PC-3 (cell line): ENCODE results near the gene ACTN4. TPM values are rescaled to one million over a fixed set of nuclear protein-coding genes. Genes with fewer than 3 reads are reported as not detected.
A peak's percentile ranks its signal among the peaks of the same experiment; 100 is the strongest.

Experiments used
- ATAC-seq: fragments of 200-7000 bp; cut with Tn5 transposase; 2 replicates; pipeline ENCODE4 v1.9.1; 2020; ENCODE audit warnings: mild to moderate bottlenecking, moderate library complexity
- BruUV-seq: library from RNA; stranded (reverse); fragments of 400-500 nt; replicated peaks from 2 replicates; lab custom pipeline; 2021; lab: Mats Ljungman, UMichigan
- CTCF ChIA-PET: fragments of 300-600 bp; sonication (Branson Sonifier 250); formaldehyde crosslinking; loops from one replicate; lab custom pipeline; 2022; ENCODE audit warnings: antibody characterized with exemption; lab: Charles Lee
- POLR2A ChIA-PET: fragments of 300-600 bp; sonication (Branson Sonifier 250); formaldehyde crosslinking; loops from one replicate; lab custom pipeline; 2022; ENCODE audit warnings: antibody characterized with exemption; ENCODE audit not compliant: unreplicated experiment; lab: Charles Lee
- DNase-seq: peaks from one replicate; pipeline ENCODE4 v3.0.0-alpha.2; 2015
- H2AFZ ChIP-seq: fragments of 300-600 bp; sonication (generic); 2 replicates; pipeline ENCODE4 v1.6.0; 2016; ENCODE audit warnings: antibody characterized with exemption, low read length
- H3F3A ChIP-seq: fragments of 300-600 bp; sonication (generic); one replicate; pipeline ENCODE4 v1.6.0; 2017; ENCODE audit warnings: antibody characterized with exemption, low read length, control low read depth, mild to moderate bottlenecking; ENCODE audit not compliant: unreplicated experiment
- H3K27ac ChIP-seq: fragments of 300-600 bp; sonication (generic); 2 replicates; pipeline ENCODE4 v1.5.1; 2016; ENCODE audit warnings: mild to moderate bottlenecking, low read length
- H3K27me3 ChIP-seq: fragments of 300-600 bp; sonication (generic); 2 replicates; pipeline ENCODE4 v1.6.1; 2016; ENCODE audit warnings: low read length, mixed read lengths
- H3K36me3 ChIP-seq: fragments of 300-600 bp; sonication (generic); 2 replicates; pipeline ENCODE4 v1.6.1; 2016; ENCODE audit warnings: low read depth, mixed run types, low read length, mixed read lengths
- H3K4me1 ChIP-seq: fragments of 300-600 bp; sonication (generic); 2 replicates; pipeline ENCODE4 v1.5.1; 2016; ENCODE audit warnings: low read length; ENCODE audit not compliant: insufficient read depth
- H3K4me2 ChIP-seq: fragments of 300-600 bp; sonication (generic); 2 replicates; pipeline ENCODE4 v1.6.0; 2016; ENCODE audit warnings: low read length
- H3K4me3 ChIP-seq: fragments of 300-600 bp; sonication (generic); 2 replicates; pipeline ENCODE4 v1.5.1; 2016; ENCODE audit warnings: mild to moderate bottlenecking, low read length, mixed read lengths
- H3K79me2 ChIP-seq: fragments of 300-600 bp; sonication (generic); 2 replicates; pipeline ENCODE4 v1.6.1; 2017; ENCODE audit warnings: low read length, mixed read lengths
- H3K9ac ChIP-seq: fragments of 300-600 bp; sonication (generic); 2 replicates; pipeline ENCODE4 v1.6.0; 2016; ENCODE audit warnings: mild to moderate bottlenecking, low read length
- H3K9me2 ChIP-seq: fragments of 300-600 bp; sonication (generic); replicated peaks from 2 replicates; pipeline ENCODE4 v1.6.1; 2016; ENCODE audit warnings: mixed run types, low read length, mixed read lengths
- H3K9me3 ChIP-seq: fragments of 300-600 bp; sonication (generic); 2 replicates; pipeline ENCODE4 v1.6.1; 2016; ENCODE audit warnings: low read length, mixed read lengths
- H4K20me1 ChIP-seq: fragments of 300-600 bp; sonication (generic); 2 replicates; pipeline ENCODE4 v1.6.1; 2016; ENCODE audit warnings: low read length, mixed read lengths
- EZH2 ChIP-seq: fragments of 300-600 bp; sonication (generic); IDR thresholded peaks from one replicate; pipeline ENCODE4 v1.6.1; 2017; ENCODE audit warnings: antibody characterized with exemption, mild to moderate bottlenecking, low read length; ENCODE audit not compliant: unreplicated experiment
- EZH2phosphoT487 ChIP-seq: fragments of 300-600 bp; sonication (generic); IDR thresholded peaks from 2 replicates; pipeline ENCODE4 v1.6.1; 2018; ENCODE audit warnings: mild to moderate bottlenecking, antibody characterized with exemption, low read length, borderline replicate concordance
- intact Hi-C: fragments of 100-400 bp; cut with micrococcal nuclease; formaldehyde crosslinking; loops from 2 replicates; pipeline ENCODE4 v1.9.0; 2023
- total RNA-seq: library from RNA; depleted of rRNA; stranded (reverse); fragments of >200 nt; gene quantifications from 2 replicates; pipeline ENCODE4 v1.2.3, GENCODE V29; 2014
- TF ChIP-seq, protein P1 (sequence below): fragments of 300-600 bp; sonication (generic); conservative IDR thresholded peaks from 2 replicates; pipeline ENCODE4 v1.5.1; 2017; ENCODE audit warnings: antibody characterized with exemption, low read depth, mild to moderate bottlenecking, low read length

ACTN4 gene
- total RNA-seq, 1 experiment from 2014 or later: 397 TPM

- TF ChIP-seq, protein P1, sequence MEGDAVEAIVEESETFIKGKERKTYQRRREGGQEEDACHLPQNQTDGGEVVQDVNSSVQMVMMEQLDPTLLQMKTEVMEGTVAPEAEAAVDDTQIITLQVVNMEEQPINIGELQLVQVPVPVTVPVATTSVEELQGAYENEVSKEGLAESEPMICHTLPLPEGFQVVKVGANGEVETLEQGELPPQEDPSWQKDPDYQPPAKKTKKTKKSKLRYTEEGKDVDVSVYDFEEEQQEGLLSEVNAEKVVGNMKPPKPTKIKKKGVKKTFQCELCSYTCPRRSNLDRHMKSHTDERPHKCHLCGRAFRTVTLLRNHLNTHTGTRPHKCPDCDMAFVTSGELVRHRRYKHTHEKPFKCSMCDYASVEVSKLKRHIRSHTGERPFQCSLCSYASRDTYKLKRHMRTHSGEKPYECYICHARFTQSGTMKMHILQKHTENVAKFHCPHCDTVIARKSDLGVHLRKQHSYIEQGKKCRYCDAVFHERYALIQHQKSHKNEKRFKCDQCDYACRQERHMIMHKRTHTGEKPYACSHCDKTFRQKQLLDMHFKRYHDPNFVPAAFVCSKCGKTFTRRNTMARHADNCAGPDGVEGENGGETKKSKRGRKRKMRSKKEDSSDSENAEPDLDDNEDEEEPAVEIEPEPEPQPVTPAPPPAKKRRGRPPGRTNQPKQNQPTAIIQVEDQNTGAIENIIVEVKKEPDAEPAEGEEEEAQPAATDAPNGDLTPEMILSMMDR: no peak
- TF ChIP-seq EZH2: no peak
- no peak for TF ChIP-seq EZH2phosphoT487
- Histone ChIP-seq H3K9me3 (no peaks in the 10 kb centered on the region), H3K79me2 (peaks cover 97% of the 10 kb centered on the region), H3K4me3 (no peak overlapping the region), H2AFZ (no peak overlapping the region), H3K36me3 (peaks cover 46% of the 10 kb centered on the region), H3F3A (peaks cover 12% of the 10 kb centered on the region), H4K20me1 (no peaks in the 10 kb centered on the region), H3K27ac (peak overlapping the region; percentile 100), H3K27me3 (no peaks in the 10 kb centered on the region), H3K4me2 (no peak overlapping the region), H3K9me2 (no peaks in the 10 kb centered on the region), H3K9ac (peak overlapping the region; percentile 98; the same call in 1 of the 2 replicates), H3K4me1 (peaks cover 38% of the 10 kb centered on the region)
- ATAC-seq: no peak
- intact Hi-C loops: no loop called here
- CTCF ChIA-PET: no interaction called here
- POLR2A ChIA-PET: no interaction called here
- no peak for DNase-seq
- BruUV-seq: no TSS peak
Observed at GRCh38 chr19:38695317-38695683, 47.9 kb downstream of the ACTN4 start.

GRCh38 chr19:38695832-38696728 is 48.6 kb downstream of the ACTN4 start:
- peak overlapping the region; percentile 100 for H3K27ac ChIP-seq
- no peak for ATAC-seq
- no peaks in the 10 kb centered on the region for H3K27me3 ChIP-seq
- DNase-seq: no peak
- H3K36me3 ChIP-seq: peaks cover 51% of the 10 kb centered on the region
- no peak overlapping the region for H3K4me3 ChIP-seq
- H3K9ac ChIP-seq: 0 out of 2 replicates have a peak overlapping the region, but pooled peaks have one; percentile 98
- no peak overlapping the region for H2AFZ ChIP-seq
- ChIA-PET POLR2A (no interaction called here), CTCF (no interaction called here)
- intact Hi-C loops: no loop called here
- no peak overlapping the region for H3K4me2 ChIP-seq
- H3F3A ChIP-seq: peaks cover 12% of the 10 kb centered on the region
- no peak for TF ChIP-seq EZH2
- TF ChIP-seq, protein P1: no peak
- TF ChIP-seq EZH2phosphoT487: no peak
- no TSS peak for BruUV-seq
- peaks cover 97% of the 10 kb centered on the region for H3K79me2 ChIP-seq
- H3K9me2 ChIP-seq: no peaks in the 10 kb centered on the region
- H3K9me3 ChIP-seq: no peaks in the 10 kb centered on the region
- no peaks in the 10 kb centered on the region for H4K20me1 ChIP-seq
- peaks cover 38% of the 10 kb centered on the region for H3K4me1 ChIP-seq

DNA sequence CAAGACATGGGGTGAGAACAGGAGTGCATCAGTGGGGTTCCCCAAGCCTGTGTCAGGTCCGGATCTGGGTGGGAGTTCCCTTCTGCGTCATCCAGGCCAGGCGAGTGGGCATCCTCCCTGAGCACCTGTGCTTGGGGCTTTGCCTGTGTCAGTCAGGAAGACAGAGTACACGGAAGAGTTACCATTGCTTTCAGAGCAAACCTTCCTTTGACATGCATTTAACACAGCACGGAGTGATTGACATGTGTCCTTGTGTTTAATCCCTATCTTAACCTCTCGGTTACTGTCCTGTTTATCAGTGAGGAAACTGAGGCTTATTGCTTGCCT is 49.2 kb downstream of the ACTN4 start:
- Histone ChIP-seq H3K4me2 (no peak overlapping the region), H3K27ac (no peak overlapping the region; the same call in 1 of the 2 replicates), H2AFZ (no peak overlapping the region), H3K4me1 (peaks cover 38% of the 10 kb centered on the region), H3K79me2 (peaks cover 97% of the 10 kb centered on the region), H3K27me3 (no peaks in the 10 kb centered on the region), H4K20me1 (no peaks in the 10 kb centered on the region), H3K9ac (no peak overlapping the region), H3F3A (peaks cover 12% of the 10 kb centered on the region), H3K4me3 (no peak overlapping the region), H3K36me3 (peaks cover 56% of the 10 kb centered on the region), H3K9me2 (no peaks in the 10 kb centered on the region), H3K9me3 (no peaks in the 10 kb centered on the region)
- CTCF ChIA-PET: no interaction called here
- no peak for DNase-seq
- no peak for ATAC-seq
- POLR2A ChIA-PET: no interaction called here
- TF ChIP-seq EZH2phosphoT487 (no peak), EZH2 (no peak)
- TF ChIP-seq, protein P1: no peak
- no TSS peak for BruUV-seq
- intact Hi-C loops: no loop called here
